GM18511 (cell line): ENCODE measurements around the gene UPK3A.
"Not testable (repeated sequence)": the region's sequence is repeated elsewhere in the genome, so short reads cannot be mapped to it uniquely, and the experiment has no call there.

Experiments used
- ATAC-seq: cut with Tn5 transposase; IDR thresholded peaks from one replicate; pipeline ENCODE4 v1.9.1; 2021; ENCODE audit warnings: mild to moderate bottlenecking, moderate library complexity; ENCODE audit not compliant: unreplicated experiment

UPK3A gene

GRCh38 chr22:45278125-45278524 lies 6.6 kb upstream of the UPK3A start:
- ATAC-seq: no peak

GRCh38 chr22:45280587-45280980 lies 4.2 kb upstream of the UPK3A start:
- no peak for ATAC-seq

- no peak for ATAC-seq
Measured at GRCh38 chr22:45281010-45281409, 3.7 kb upstream of the UPK3A start.

- no peak for ATAC-seq
Measured at GRCh38 chr22:45285263-45286058, 712 bp downstream of the UPK3A start.

- ATAC-seq: no peak
Measured at GRCh38 chr22:45286854-45287551, 2.3 kb downstream of the UPK3A start.

- ATAC-seq: no peak
Measured at GRCh38 chr22:45290410-45290936, 5.7 kb downstream of the UPK3A start.

- no peak for ATAC-seq
Measured at GRCh38 chr22:45291061-45291930, 6.5 kb downstream of the UPK3A start.

GRCh38 chr22:45291931-45292290 lies 7.2 kb downstream of the UPK3A start:
- no peak for ATAC-seq

- ATAC-seq: no peak
Measured at GRCh38 chr22:45292731-45293442, 8.1 kb downstream of the UPK3A start.

GRCh38 chr22:45294030-45294429 lies 9.3 kb downstream of the UPK3A start:
- no peak for ATAC-seq

GRCh38 chr22:45295004-45295403 lies 10.3 kb downstream of the UPK3A start:
- ATAC-seq: not testable (repeated sequence)

GRCh38 chr22:45295492-45295891 lies 10.7 kb downstream of the UPK3A start:
- no peak for ATAC-seq

- ATAC-seq: no peak
Measured at GRCh38 chr22:45296628-45297297, 12.0 kb downstream of the UPK3A start.

- no peak for ATAC-seq
Measured at GRCh38 chr22:45298934-45299505, 14.3 kb downstream of the UPK3A start.

- ATAC-seq: no peak
Measured at GRCh38 chr22:45302751-45303150, 18.0 kb downstream of the UPK3A start.

GRCh38 chr22:45303181-45303580 lies 18.4 kb downstream of the UPK3A start:
- ATAC-seq: no peak

- no peak for ATAC-seq
Measured at GRCh38 chr22:45304971-45305370, 20.2 kb downstream of the UPK3A start.

- ATAC-seq: no peak
Measured at GRCh38 chr22:45305456-45306075, 20.8 kb downstream of the UPK3A start.

GRCh38 chr22:45306139-45306538 lies 21.4 kb downstream of the UPK3A start:
- no peak for ATAC-seq
